Measurements from ENCODE around the gene BLM. TPM values are rescaled to one million over a fixed set of nuclear protein-coding genes. Genes with fewer than 3 reads are reported as not detected.
"Not testable (repeated sequence)": the region's sequence is repeated elsewhere in the genome, so short reads cannot be mapped to it uniquely, and the experiment has no call there.

Gene BLM
- total RNA-seq, 1 donor from 2014 or later: 26.2 TPM

DNA sequence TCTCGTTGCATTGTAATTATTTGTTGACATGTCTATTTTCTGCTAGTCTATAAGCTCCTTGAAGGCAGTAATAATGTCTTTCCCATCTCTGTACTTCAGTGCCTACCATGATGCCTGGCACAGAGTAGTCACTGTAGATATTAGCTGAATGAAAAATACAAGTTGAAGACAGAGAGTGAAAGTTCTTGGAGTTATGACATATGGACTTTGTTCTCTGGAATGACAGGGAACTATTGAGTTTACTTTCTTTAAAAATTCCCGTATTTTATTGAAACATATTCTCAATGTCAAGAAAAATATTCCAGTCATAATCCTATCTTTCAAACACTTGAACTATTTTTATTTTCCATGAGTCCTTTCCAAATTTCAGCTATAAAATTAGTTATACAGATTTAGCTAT is 3.0 kb downstream of the BLM start:
- no peak for TF ChIP-seq CTCF (IDR thresholded peaks at IDR 0.05; ENCODE audit: borderline replicate concordance)
- H3K36me3 ChIP-seq: no peaks in the 10 kb centered on the region
- no peak for DNase-seq
- H3K27me3 ChIP-seq (ENCODE audit: low read depth): no peaks in the 10 kb centered on the region
- no peak overlapping the region for H3K27ac ChIP-seq (replicated peaks)
- peaks cover 19% of the 10 kb centered on the region for H3K4me1 ChIP-seq
- intact Hi-C loops (cut with micrococcal nuclease): no loop called here
- H3K9me3 ChIP-seq (replicated peaks): no peaks in the 10 kb centered on the region
- no peak overlapping the region for H3K4me3 ChIP-seq

DNA sequence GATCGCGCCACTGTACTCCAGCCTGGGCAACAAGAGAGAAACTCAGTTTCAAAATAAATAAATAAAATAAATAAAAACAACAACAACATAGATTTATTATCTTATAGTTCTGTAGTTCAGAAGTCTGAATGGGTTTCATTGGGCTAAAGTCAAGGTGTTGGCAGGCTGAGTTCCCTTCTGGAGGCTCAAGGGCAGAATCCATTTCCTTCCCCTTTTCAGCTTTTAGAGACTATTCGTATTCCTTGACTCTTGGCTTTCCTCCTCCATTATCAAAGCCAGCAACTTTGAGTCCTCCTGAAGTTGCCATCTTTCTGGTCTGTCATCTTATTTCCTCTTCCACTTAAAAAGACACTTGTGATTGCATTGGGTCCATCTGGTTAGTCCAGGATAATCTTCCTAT is 12.1 kb downstream of the BLM start:
- Histone ChIP-seq H3K27me3 (ENCODE audit: low read depth) (no peaks in the 10 kb centered on the region), H3K4me3 (no peak overlapping the region), H3K27ac (replicated peaks) (no peak overlapping the region), H3K9me3 (replicated peaks) (no peaks in the 10 kb centered on the region), H3K36me3 (no peaks in the 10 kb centered on the region), H3K4me1 (no peaks in the 10 kb centered on the region)
- DNase-seq: no peak
- intact Hi-C loops (cut with micrococcal nuclease): no loop called here
- no peak for TF ChIP-seq CTCF (IDR thresholded peaks at IDR 0.05; ENCODE audit: borderline replicate concordance)

DNA sequence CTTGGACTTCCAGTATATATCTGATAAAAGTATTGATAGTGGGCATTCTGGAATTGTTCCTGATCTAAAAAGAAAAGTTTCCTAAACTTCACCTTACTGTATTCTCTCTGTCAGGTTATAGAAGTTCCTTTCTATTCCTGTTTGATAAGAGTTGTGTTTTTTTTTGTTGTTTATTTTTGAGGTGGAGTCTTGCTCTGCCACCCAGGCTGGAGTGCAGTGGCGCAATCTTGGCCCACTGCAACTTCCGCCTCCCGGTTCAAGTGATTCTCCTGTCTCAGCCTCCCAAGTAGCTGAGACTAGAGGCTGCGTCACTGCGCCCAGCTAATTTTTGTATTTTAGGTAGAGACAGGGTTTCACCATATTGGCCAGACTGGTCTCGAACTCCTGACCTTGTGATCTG is 13.1 kb downstream of the BLM start:
- no peaks in the 10 kb centered on the region for H3K36me3 ChIP-seq
- no peak for TF ChIP-seq CTCF (IDR thresholded peaks at IDR 0.05; ENCODE audit: borderline replicate concordance)
- no peaks in the 10 kb centered on the region for H3K27me3 ChIP-seq (ENCODE audit: low read depth)
- DNase-seq: no peak
- H3K9me3 ChIP-seq (replicated peaks): no peaks in the 10 kb centered on the region
- no peak overlapping the region for H3K27ac ChIP-seq (replicated peaks)
- H3K4me1 ChIP-seq: no peaks in the 10 kb centered on the region
- intact Hi-C loops (cut with micrococcal nuclease): no loop called here
- no peak overlapping the region for H3K4me3 ChIP-seq

DNA sequence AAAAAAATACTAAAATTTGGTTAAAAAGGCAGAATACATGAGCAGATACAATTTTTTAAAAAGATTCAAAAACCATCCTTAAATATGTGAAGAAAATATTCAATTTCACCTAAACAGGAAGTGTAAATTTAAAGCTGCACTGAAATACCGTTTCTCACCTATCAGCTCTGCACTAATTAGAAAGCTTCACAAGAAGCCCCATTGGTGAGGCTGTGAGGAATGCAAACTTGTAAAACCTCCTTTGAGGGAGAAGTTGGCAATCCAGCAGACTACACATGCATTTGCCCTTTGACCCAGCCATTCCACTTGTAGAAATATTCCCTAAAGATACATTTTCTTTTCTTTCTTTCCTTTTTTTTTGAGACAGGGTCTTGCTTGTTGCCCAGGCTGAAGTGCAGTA is 18.8 kb downstream of the BLM start:
- intact Hi-C loops (cut with micrococcal nuclease): no loop called here
- no peak for TF ChIP-seq CTCF (IDR thresholded peaks at IDR 0.05; ENCODE audit: borderline replicate concordance)

DNA sequence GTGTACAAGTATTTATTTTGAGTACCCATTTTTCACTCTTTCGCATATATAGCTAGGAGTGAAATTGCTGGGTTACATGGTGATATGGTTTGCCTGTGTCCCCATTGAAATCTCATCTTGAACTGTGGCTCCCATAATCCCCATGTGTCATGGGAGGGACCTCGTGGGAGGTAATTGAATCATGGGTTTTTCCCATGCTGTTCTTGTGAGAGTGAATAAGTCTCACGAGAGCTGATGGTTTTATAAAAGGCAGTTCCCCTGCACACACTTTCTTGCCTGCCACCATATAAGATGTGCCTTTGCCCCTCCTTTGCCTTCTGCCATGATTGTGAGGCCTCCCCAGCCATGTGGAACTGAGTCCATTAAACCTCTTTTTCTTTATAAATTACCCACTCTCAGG is 23.4 kb downstream of the BLM start:
- H3K9me3 ChIP-seq (replicated peaks); H3K27ac ChIP-seq (replicated peaks); intact Hi-C loops (cut with micrococcal nuclease); H3K4me1 ChIP-seq; DNase-seq; H3K27me3 ChIP-seq (ENCODE audit: low read depth); H3K36me3 ChIP-seq; H3K4me3 ChIP-seq: not testable (repeated sequence)

More for the DNA sequence above, 18.8 kb downstream of the BLM start:
- no peaks in the 10 kb centered on the region for H3K27me3 ChIP-seq (ENCODE audit: low read depth)
- no peaks in the 10 kb centered on the region for H3K4me1 ChIP-seq
- no peak for DNase-seq
- no peak overlapping the region for H3K4me3 ChIP-seq
- H3K27ac ChIP-seq (replicated peaks): no peak overlapping the region
- no peaks in the 10 kb centered on the region for H3K9me3 ChIP-seq (replicated peaks)
- H3K36me3 ChIP-seq: no peaks in the 10 kb centered on the region

DNA sequence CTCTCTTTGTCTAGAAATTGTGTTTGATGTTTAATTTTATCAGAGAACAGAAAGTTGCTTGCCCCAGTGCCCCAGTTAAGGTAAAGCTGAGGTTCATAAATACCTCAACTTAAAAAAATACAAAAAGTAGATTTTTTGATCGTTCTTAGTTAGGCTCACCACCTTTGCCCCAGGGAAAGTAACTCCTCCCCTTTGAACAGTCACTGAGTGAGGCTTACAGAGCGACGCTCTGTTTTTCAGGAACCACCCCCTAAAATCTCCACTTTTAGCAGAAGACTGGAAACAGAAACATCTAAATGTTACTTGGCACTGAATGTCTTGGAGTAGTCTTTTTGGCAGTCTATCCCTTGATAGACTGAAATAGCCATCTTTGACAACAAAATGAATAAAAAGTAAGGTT is 24.9 kb downstream of the BLM start:
- Histone ChIP-seq H3K9me3 (replicated peaks) (no peaks in the 10 kb centered on the region), H3K27ac (replicated peaks) (no peak overlapping the region), H3K27me3 (ENCODE audit: low read depth) (no peaks in the 10 kb centered on the region), H3K36me3 (no peaks in the 10 kb centered on the region), H3K4me3 (no peak overlapping the region), H3K4me1 (no peaks in the 10 kb centered on the region)
- no peak for TF ChIP-seq CTCF (IDR thresholded peaks at IDR 0.05; ENCODE audit: borderline replicate concordance)
- DNase-seq: no peak
- intact Hi-C loops (cut with micrococcal nuclease): no loop called here

Data from left ventricle myocardium inferior (tissue), 1 donor.